GM23248 (cell line): ENCODE results near the gene ARID1B.

ENCODE experiments used
- EZH2 ChIP-seq: fragments of 200-600 bp; sonication (generic); IDR thresholded peaks from 2 replicates; pipeline ENCODE4 v1.6.1; 2018; ENCODE audit warnings: antibody characterized with exemption, mild to moderate bottlenecking; ENCODE audit not compliant: insufficient read depth, poor library complexity, severe bottlenecking
- EZH2phosphoT487 ChIP-seq: fragments of 200-600 bp; sonication (generic); IDR thresholded peaks from 2 replicates; pipeline ENCODE4 v1.6.1; 2018; ENCODE audit warnings: antibody characterized with exemption, moderate library complexity, mild to moderate bottlenecking, low read depth; ENCODE audit not compliant: insufficient read depth

GRCh38 chr6:156931283-156931682 lies 154.1 kb downstream of the ARID1B start:
- TF ChIP-seq EZH2 (no peak), EZH2phosphoT487 (no peak)
